Activated CD4-positive, alpha-beta T cell treated with anti-CD3 and anti-CD28 coated beads for 24 hours (primary cell): ENCODE data around the gene HERPUD1.
A peak's percentile ranks its signal among the peaks of the same experiment; 100 is the strongest.
"Not testable (repeated sequence)": the region's sequence is repeated elsewhere in the genome, so short reads cannot be mapped to it uniquely, and the experiment has no call there.

ENCODE experiments used
- DNase-seq, 2 donors: peaks; one replicate each; pipeline ENCODE4 v3.0.0-alpha.2; 2020; ENCODE audit warnings: low read depth in 2 of 2

Gene HERPUD1

DNA sequence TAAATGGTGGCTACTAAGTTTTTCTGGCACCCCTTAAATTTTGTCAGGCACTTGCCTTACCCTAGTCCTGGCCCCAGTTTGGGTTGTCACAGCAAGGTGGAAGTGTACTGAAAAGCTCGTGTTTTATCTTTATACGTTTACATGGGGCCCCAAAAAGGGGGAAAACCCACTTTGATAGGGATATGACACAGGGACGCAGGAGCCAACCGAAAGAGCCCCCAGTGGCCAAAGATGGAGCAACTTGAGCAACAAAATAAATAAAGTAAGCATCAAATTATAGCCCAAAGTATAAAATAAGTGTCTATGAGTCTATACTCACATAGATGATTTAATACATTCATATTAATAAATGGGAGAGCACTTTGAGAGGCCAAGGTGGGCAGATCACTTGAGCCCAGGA is 24.8 kb downstream of the HERPUD1 start:
- DNase-seq: no peak

DNA sequence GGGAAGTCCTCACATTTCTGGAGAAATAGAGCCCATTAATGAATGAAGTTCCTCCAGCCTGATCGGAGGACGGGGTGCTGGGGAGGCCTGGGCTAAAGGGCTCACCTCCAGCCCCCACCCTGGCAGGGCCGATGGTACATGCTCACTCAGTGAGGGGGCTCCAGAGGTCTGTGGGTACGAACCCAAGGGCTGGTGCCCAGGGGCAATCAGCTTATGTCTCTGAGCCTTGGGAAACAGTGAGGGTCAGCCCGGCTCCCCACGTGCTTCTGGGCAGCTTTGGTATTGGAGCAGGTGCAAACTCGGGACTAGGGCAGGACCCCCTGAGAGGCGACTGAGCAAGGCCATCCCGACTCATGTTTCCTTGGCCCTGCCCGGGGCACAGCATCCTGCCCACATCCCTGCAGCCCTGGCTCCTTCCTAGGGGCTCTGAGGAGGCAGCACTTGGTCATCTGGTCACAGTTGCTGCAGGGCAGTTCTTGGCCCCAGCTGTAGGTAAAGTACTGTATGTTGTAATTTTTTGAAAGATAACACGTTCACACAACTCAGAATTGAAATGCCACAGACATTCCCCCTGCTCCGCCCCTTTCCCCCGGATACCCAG is 28.8 kb downstream of the HERPUD1 start:
- no peak for DNase-seq

DNA sequence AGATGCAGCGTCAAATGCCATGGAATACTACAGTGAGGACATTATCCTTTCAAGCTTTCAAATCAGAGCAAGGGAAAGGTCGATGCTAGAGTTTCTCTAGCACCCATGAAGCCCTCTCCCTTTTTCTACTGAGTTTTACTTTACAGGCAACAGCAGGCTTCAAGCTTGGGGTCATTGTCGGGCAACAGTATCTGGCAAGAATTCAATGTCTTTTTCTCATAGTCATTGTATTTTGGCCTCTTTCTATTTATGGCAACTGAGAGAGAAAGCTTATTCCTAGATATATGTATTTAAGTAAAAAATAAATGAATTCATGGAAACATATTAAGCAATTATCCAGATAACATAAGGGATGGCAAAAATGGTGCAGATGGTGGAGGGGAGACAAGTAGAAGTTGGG is 29.4 kb downstream of the HERPUD1 start:
- no peak for DNase-seq

DNA sequence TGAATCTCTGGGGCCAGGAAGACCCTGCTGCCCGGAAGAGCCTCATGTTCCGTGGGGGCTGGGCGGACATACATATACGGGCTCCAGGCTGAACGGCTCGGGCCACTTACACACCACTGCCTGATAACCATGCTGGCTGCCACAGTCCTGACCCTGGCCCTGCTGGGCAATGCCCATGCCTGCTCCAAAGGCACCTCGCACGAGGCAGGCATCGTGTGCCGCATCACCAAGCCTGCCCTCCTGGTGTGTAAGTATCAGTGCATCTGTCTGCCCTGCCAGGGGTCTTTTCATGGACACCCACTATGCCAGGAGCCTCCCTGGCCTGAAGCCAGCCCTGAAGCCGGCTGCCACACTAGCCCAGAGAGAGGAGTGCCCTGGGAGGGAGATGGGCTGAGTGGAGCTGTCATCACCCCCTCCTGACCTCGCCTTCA is 29.9 kb downstream of the HERPUD1 start, which contains the start of gene CETP:
TSS of gene CETP (plus strand) at position 100 of the 431 bp plus-strand sequence. CDS start at position 130, 30 bp downstream.
- DNase-seq: no peak

DNA sequence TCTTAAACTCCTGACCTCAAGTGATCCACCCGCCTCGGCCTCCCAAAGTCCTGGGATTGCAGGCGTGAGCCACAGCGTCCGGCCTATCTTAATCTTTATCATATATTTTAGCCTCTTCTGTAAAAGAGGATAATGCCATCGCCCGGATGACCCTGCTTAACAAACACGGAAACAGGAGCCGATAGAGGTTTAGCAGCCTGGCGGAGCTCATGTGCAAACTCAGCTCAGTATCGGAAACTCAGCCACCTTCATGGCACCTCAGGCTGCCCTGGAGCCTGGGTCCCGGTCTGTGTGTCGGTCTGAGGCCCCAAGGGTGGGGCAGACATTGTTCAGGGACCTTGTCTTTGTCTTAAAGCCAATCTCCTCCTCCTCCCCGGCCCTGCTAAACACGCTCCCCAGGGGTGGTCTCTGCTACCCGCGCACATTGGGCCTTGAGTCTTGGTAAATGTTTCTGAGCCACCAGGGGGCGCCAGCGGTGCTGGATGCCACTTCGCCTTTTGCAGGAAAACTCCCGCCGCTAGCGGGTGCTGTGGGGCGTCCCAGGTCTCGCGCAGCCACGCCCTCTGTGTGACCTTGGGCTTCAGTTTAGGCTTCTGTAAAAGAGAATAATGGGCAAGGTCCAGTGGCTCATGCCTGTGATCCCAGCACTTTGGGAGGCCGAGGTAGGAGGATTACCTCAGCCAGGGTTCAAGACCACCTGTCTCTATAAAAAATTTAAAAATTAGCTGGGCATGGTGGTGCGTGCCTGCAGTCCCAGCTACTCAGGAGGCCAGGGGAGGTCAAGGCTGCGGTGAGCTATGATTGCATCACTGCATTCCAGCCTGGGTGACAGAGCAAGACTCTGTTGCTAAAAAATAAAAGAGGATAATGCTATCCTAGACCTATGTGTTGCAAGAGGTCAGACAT is 32.6 kb downstream of the HERPUD1 start:
- DNase-seq: peak; percentile 97 to 98

DNA sequence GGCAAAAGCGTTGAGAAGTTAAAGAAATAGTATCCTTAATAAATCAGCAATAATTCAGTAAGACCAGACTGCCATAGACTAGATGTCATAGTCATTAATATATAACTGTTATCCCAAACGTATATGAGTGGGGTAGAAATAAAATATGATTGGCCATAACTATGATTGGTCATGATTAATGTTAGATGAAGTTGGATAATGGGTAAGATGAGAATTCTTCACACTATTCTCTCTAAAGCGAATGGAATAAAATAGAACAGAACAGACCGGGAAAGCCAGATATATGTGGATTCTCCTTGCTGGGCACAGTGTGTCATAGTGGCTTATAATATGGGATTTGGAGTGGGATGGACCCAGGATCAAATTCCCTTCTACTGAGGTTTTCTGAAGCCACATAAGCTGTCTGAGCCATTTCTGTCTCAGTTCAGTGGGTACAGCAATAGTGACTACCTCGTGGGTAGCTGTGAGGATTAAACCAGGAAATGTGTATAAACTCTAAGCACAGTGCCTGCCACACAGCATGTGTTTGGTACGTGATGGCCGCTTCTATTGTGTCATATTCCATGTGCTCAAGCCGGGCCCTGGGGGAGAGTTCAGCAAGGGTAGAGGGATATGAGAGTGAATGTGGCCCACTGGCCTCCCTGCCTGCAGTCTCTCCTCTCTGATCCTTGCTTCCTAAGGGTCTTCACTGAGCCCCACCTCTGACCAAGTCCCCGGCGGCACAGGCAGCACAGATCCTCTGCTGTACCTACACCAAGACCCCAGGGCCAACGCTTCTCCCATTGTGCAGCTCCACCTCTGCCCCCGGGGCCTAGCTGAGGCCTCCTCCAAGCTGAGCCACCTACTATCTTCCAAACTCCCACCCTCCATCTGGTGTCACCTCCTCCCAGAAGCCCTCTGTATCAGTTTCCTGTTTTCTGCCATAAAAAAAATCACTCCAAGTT is 33.5 kb downstream of the HERPUD1 start:
- DNase-seq: no peak

DNA sequence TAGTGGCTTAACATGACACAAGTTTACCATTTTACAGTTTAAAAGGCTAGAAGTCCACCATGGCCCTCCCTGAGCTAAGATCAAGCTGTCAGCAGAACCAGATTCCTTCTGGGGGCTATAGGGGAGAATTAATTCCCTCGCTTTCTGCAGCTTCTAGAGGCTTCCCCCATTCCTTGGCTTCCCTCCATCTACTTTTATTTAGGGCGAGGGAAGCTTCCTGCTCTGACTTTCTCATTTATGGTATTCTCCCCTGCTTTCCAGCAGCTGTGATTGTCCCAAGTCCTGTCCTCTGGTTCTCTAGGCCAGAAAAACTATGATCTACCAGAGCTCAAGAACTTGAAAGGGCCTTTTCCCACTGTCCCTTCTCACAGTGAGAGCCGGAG is 34.1 kb downstream of the HERPUD1 start:
- no peak for DNase-seq

DNA sequence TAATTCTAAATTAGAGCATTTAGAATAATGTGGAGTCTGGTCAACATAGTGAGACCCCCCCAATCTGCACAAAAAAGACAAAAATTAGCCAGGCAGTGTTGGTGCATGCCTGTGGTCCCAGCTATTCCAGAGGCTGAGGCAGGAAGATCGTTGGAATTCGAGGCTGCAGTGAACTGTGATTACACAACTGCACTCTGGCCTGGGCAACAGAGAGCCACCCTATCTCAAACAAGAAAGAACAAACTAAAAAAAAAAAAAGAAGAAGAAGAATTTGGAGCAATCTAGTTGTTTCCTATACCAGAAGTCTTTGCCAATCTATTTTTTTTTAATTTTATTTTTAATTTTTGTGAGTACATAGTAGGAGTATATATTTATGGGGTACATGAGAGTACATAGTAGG is 35.8 kb downstream of the HERPUD1 start:
- no peak for DNase-seq

DNA sequence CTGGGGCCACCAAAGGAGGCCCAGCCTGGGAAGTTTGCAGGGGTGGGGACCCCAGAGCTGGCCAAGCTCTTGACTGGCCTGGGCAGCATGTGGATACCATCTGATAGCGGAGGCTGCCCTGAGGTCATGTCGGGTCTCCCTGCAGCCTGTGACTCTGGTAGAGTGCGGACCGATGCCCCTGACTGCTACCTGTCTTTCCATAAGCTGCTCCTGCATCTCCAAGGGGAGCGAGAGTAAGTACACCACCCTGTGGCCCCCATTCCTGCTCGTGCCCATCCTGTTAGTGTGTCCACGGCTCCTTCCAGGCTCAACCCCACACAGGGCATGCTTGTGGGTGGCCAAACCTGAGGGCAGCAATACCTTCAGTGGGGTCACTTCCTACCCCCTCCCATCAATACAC is 37.8 kb downstream of the HERPUD1 start:
- no peak for DNase-seq

DNA sequence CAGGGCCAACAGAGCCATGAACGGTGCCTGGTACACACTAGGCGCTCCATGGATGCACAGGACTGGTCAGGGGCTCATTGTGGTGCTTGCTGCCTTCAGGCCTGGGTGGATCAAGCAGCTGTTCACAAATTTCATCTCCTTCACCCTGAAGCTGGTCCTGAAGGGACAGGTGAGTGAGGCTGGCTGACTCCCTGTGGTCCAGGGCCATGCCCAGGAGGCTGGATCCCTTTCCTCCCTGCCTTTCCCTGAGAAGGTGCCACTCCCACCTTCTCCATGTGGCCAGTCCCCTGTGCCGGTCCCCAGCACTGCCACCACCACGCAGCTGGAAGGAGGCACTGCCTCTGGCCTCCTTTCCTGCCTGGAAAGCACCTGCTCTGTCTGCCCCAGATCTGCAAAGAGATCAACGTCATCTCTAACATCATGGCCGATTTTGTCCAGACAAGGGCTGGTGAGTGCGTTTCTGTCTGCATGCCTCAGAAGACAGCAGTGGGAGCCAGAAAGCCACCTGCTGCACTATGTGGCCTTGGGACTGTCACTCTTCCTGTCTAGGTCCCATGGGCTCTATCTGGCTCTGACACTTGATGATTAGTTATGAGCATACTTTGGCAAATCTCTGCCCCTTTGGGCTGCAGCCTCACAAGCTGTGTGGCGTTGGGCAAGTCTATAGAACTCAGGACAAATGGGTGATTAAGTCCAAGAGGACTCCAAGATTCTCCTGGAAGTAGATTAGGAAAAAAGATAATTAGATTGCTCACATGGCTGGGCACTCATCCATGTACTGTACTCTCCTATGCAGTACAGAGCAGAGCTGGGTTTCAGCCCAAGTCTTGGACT is 39.2 kb downstream of the HERPUD1 start:
- no peak for DNase-seq

DNA sequence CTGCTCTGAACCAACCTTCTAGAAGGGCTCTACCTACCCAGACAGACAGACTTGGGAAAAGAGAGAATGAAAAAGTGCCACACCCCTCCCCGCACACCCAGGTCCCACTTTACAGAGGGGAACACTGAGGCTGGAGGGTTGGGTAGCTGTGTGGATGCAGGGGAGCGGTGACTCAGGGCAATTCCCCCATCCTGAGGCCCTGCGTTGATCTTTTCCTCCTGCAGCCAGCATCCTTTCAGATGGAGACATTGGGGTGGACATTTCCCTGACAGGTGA is 39.8 kb downstream of the HERPUD1 start:
- DNase-seq: no peak

DNA sequence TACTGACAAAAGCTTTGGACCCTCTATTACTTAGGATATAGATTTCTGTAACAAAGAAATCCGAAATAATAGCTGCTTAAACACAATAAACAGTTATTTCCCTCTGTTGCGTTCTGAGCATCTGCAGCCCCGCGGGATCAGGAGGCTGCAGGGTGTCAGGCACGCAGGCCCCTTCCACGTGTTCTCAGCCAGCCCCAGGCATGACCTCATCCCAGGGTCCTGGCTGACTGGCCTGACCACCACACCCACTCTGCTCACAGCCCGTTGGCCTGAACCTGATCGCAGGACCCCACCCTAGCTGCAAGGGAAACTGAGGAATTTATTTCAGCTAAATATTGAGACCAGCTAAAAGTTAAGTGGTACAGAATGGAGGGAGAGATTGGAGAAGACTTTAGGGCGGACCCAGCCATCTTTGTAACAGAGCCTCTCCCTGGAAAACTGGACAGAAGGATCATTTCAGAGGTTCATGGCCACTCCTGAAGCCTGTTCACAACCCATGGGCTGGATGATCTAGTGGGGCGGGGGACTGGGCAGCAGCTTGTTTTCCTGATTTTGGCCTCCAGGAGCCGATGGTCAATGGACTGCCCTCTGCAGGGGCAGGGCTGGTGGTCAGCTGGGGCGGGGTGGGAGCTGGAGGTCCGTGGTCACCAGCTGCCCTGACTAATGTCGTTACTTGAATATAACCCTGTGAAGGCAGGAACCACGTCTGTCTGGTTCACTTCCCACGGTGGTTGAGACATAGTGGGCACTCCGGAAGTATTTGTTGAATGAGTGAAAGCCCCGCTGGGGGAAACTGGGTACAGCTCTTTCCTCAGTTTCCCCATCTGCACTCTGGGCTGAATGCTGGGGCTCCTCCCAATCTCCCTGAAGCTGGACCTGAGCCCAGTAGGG is 40.7 kb downstream of the HERPUD1 start:
- no peak for DNase-seq

DNA sequence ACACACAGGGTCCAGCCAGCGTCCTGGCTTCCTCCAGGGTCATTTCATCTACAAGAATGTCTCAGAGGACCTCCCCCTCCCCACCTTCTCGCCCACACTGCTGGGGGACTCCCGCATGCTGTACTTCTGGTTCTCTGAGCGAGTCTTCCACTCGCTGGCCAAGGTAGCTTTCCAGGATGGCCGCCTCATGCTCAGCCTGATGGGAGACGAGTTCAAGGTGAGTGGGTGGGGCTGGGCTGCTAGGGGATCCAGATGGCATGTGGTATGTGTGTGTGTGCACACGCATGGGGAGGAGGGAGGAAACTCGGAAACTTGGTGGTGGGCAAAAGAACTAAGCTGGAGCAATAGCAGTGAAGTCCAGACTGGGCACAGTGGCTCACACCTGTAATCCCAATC is 41.4 kb downstream of the HERPUD1 start:
- no peak for DNase-seq

DNA sequence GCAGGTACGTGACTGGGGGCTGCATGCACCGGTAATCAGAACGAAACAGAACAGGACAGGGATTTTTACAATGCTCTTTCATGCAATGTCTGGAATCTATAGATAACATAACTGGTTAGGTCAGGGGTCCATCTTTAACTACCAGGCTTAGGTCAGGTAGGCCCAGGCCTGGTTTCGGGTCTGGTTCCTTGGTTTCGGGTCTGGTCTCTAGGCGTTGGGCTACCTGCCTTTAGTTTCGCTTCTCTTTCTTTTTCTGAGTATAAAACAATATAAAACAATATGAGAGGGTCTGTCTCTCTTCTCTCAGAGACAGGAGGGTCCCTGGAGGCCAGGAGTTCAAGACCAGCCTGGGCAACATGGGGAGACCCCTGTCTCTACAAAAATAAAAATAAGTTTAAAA is 42.0 kb downstream of the HERPUD1 start:
- not testable (repeated sequence) for DNase-seq

DNA sequence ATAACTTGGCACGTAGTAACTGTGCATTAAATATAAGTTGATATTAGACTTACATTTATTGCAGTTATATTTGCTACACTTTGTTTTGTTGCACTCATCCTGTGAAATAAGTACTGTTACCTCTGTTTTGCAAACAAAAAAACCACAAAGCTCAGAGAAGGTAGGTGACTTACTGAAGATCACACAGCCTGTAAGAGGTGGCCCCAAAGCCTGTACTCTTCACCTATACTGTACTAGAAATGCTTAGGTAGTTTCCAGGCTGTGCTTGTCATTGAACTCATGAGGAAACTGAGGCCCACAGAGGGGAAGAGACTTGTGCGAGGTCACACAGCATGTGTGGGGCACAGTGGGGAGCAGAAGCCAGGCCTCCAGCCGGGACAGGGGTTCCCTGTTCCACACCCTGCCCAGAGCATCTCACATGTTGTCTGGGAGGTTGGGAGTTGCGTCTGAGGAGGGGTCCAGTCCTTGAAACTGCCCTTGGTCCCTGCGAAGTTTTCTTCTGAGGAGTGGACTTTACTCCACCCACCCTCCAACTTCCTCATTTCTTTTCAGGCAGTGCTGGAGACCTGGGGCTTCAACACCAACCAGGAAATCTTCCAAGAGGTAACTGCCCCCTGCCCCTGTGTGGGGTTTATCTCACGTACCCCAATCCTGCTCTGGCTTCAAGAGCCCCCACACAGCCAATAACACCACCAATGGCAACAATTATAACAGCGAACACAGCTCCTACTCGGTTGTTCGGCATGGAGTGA is 42.8 kb downstream of the HERPUD1 start:
- no peak for DNase-seq

DNA sequence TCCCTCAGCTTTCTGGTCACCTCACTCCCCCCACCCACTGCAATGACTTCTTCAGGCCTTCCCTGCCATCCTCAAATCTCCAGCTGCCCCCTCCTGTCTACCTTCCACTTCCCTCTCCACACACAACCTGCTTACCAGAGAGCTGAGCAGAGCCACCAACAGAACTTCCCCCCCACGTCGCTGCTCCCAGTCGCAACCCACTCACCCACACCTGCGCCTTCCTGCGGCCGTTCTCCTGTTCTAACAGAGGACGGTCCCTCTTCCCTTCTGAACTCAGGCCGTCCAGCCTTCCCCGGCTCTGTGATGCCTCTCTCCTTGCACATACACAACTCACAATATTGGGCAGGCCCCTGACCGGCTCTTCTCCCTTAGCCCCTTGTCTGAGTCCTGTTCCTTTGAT is 43.8 kb downstream of the HERPUD1 start:
- DNase-seq: no peak

DNA sequence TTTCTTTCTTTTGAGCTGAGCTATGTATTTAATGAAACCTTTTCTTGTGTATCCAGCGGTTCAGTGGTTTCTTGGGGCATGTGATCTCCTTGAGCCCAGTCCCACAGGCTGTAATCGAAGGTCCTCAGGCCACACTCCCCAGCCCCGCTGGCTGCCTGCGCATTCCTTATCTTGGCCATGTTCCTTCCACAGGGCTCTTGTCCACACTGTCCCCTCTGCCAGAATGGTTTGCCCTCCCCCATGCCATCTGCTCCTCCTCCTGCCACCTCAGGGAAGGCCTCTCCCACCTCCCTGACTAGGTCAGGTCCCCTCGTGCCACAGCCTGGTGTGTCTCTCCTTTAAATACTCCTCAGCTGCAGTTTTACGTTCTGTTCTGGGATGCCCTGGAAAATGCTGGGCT is 45.3 kb downstream of the HERPUD1 start:
- no peak for DNase-seq

DNA sequence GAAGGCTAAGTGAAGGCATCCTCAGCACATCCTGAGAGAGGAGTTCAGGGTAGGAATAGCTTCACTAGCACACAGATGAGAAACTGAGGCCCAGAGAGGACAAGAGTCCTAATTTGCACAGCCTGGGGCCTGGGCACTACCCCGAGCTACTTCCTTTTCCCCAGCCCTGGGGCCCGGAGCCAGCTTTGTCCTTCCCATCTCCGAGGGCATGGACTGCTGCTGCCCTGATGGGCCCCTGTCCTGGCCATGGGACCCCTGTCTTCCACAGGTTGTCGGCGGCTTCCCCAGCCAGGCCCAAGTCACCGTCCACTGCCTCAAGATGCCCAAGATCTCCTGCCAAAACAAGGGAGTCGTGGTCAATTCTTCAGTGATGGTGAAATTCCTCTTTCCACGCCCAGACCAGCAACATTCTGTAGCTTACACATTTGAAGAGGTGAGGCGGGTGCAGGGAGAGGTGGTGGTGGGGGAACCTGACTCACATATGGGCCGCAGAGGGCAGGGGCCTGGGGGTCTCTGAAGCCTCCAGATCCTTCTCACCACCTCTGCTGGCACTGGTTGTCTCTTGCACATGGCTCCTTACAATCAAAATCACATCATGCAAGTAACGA is 46.0 kb downstream of the HERPUD1 start:
- DNase-seq: no peak

DNA sequence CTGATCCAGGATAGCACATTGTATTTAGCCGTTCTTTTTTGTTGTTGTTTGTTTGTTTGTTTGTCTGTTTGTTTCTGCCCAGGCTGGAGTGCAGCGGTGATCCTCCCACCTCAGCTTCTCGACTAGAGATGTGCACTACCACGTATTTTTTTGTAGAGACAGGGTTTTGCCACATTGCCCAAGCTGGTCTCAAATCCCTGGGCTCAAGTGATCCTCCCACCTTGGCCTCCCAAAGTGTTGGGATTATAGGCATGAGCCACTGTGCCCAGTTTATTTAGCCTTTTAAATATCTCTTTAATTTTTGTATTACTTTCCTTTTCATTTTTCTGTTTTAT is 48.2 kb downstream of the HERPUD1 start:
- DNase-seq: no peak
